Dermis microvascular lymphatic vessel endothelial cell (primary cell): ENCODE results near the gene ACADL. TPM values are rescaled to one million over a fixed set of nuclear protein-coding genes. Genes with fewer than 3 reads are reported as not detected.

Experiments
- DNase-seq, 2 donors: peaks; one replicate each; pipeline versions ENCODE4 v3.0.0 to v3.0.0-alpha.2; 2010; ENCODE audit warnings: low read depth in 2 of 2
- total RNA-seq: library from RNA; depleted of rRNA; stranded (reverse); fragments of >200 nt; gene quantifications from 2 replicates; pipeline ENCODE4 v1.2.1, GENCODE V29; 2014

Gene ACADL
- not detected in 2 replicates for total RNA-seq

GRCh38 chr2:210224941-210225672, at the start of gene ACADL:
Gene ACADL (minus strand): TSS chr2:210225447. CDS start chr2:210225263, 184 bp downstream.
- DNase-seq, result peak in 1 of 2 donors; percentile 26

GRCh38 chr2:210271300-210271699, 46.1 kb upstream of the ACADL start:
- DNase-seq, result no peak

GRCh38 chr2:210269148-210269547, 43.9 kb upstream of the ACADL start:
- no peak for DNase-seq

GRCh38 chr2:210268281-210268680, 43.0 kb upstream of the ACADL start:
- DNase-seq, result no peak

GRCh38 chr2:210267698-210268097, 42.5 kb upstream of the ACADL start:
- DNase-seq, result no peak

GRCh38 chr2:210264282-210264681, 39.0 kb upstream of the ACADL start:
- DNase-seq, result no peak

- DNase-seq, result no peak
Measured at GRCh38 chr2:210263841-210264240, 38.6 kb upstream of the ACADL start.

GRCh38 chr2:210262036-210262435, 36.8 kb upstream of the ACADL start:
- no peak for DNase-seq

GRCh38 chr2:210259687-210260086, 34.4 kb upstream of the ACADL start:
- DNase-seq, result no peak

- no peak for DNase-seq
Measured at GRCh38 chr2:210252699-210253606, 27.7 kb upstream of the ACADL start.

- no peak for DNase-seq
Measured at GRCh38 chr2:210250622-210251021, 25.4 kb upstream of the ACADL start.

GRCh38 chr2:210233487-210233886, 8.2 kb upstream of the ACADL start:
- no peak for DNase-seq

GRCh38 chr2:210230984-210231383, 5.7 kb upstream of the ACADL start:
- no peak for DNase-seq

- no peak for DNase-seq
Measured at GRCh38 chr2:210230518-210230917, 5.3 kb upstream of the ACADL start.

GRCh38 chr2:210228586-210228985, 3.3 kb upstream of the ACADL start:
- DNase-seq, result no peak

- DNase-seq, result no peak
Measured at GRCh38 chr2:210227290-210228088, 2.2 kb upstream of the ACADL start.

GRCh38 chr2:210226223-210226622, 976 bp upstream of the ACADL start:
- no peak for DNase-seq

GRCh38 chr2:210224591-210224940, 681 bp downstream of the ACADL start:
- DNase-seq, result no peak

- DNase-seq, result no peak
Measured at GRCh38 chr2:210215120-210215519, 10.1 kb downstream of the ACADL start.

- no peak for DNase-seq
Measured at GRCh38 chr2:210210185-210210584, 15.1 kb downstream of the ACADL start.

GRCh38 chr2:210207929-210208328, 17.3 kb downstream of the ACADL start:
- no peak for DNase-seq

GRCh38 chr2:210203558-210203957, 21.7 kb downstream of the ACADL start:
- DNase-seq, result no peak
